Natural killer cell treated with Interleukin-12 subunit alpha and Interleukin-12 subunit beta and Interleukin-15 and Interleukin-18, amount 100 ng/mL, for 72 hours (primary cell): ENCODE data around the gene FAR1. TPM values are rescaled to one million over a fixed set of nuclear protein-coding genes. Genes with fewer than 3 reads are reported as not detected.

Experiments
- ATAC-seq, 2 donors: fragments of 150-1000 bp; cut with Tn5 transposase in 1 of 2; sonication (Bioruptor Pico), chemical (Tn5 transposase) in 1 of 2; 2 replicates each; pipeline ENCODE4 v1.10.0; 2021
- DNase-seq: peaks from one replicate; pipeline ENCODE4 v3.0.0; 2022; ENCODE audit warnings: low spot score
- H3K27ac Mint-ChIP-seq, 2 donors: 1 replicate in 1 of 2; 2 replicates in 1 of 2; pipeline ENCODE4 v1.8.0; 2022; ENCODE audit warnings: mixed read lengths in 2 of 2, mild to moderate bottlenecking in 1 of 2, moderate library complexity in 1 of 2
- H3K27me3 Mint-ChIP-seq, 2 donors: 1 replicate in 1 of 2; 2 replicates in 1 of 2; pipeline ENCODE4 v1.8.0; 2022; ENCODE audit warnings: mixed read lengths in 2 of 2
- H3K36me3 Mint-ChIP-seq: one replicate; pipeline ENCODE4 v1.8.0; 2022; ENCODE audit warnings: mixed read lengths
- H3K4me1 Mint-ChIP-seq, 2 donors: 1 replicate in 1 of 2; 2 replicates in 1 of 2; pipeline ENCODE4 v1.8.0; 2022; ENCODE audit warnings: low read depth in 2 of 2, mixed read lengths in 2 of 2, mild to moderate bottlenecking in 1 of 2
- H3K4me3 Mint-ChIP-seq: one replicate; pipeline ENCODE4 v1.8.0; 2022; ENCODE audit warnings: mixed read lengths
- H3K9me3 Mint-ChIP-seq: 2 replicates; pipeline ENCODE4 v1.8.0; 2022; ENCODE audit warnings: mixed read lengths
- total RNA-seq, 2 donors: library from RNA; stranded (reverse); gene quantifications; one replicate each; pipeline ENCODE4 v1.2.3, GENCODE V29; 2022

FAR1 gene
- total RNA-seq, 2 donors from 2014 or later: 59.1 to 66.5 TPM

- H3K27me3 Mint-ChIP-seq: no peaks in the 10 kb centered on the region
- H3K4me1 Mint-ChIP-seq: peaks cover 38 to 50% of the 10 kb centered on the region in 2 donors
- peak overlapping the region; percentile 24 to 51 for H3K27ac Mint-ChIP-seq
- DNase-seq (no peak), ATAC-seq (peak; percentile 64)
- H3K4me3 Mint-ChIP-seq: peak overlapping the region; percentile 11
- no peaks in the 10 kb centered on the region for H3K36me3 Mint-ChIP-seq
- no peaks in the 10 kb centered on the region for H3K9me3 Mint-ChIP-seq
Observed at GRCh38 chr11:13680501-13681264, 12.2 kb downstream of the FAR1 start.

- no peak overlapping the region for H3K27ac Mint-ChIP-seq
- peaks cover 35 to 45% of the 10 kb centered on the region in 2 donors for H3K4me1 Mint-ChIP-seq
- H3K4me3 Mint-ChIP-seq: no peak overlapping the region
- no peaks in the 10 kb centered on the region for H3K36me3 Mint-ChIP-seq
- no peaks in the 10 kb centered on the region for H3K9me3 Mint-ChIP-seq
- ATAC-seq: no peak
- no peak for DNase-seq
- H3K27me3 Mint-ChIP-seq: no peaks in the 10 kb centered on the region
Observed at GRCh38 chr11:13681446-13681845, 13.0 kb downstream of the FAR1 start.

- H3K27ac Mint-ChIP-seq: no peak overlapping the region
- H3K4me1 Mint-ChIP-seq: peaks cover 33 to 40% of the 10 kb centered on the region in 2 donors
- no peak for DNase-seq
- no peaks in the 10 kb centered on the region for H3K27me3 Mint-ChIP-seq
- H3K4me3 Mint-ChIP-seq: no peak overlapping the region
- no peaks in the 10 kb centered on the region for H3K36me3 Mint-ChIP-seq
- H3K9me3 Mint-ChIP-seq: no peaks in the 10 kb centered on the region
- ATAC-seq: no peak
Observed at GRCh38 chr11:13682212-13682611, 13.7 kb downstream of the FAR1 start.

GRCh38 chr11:13685461-13686108, 17.1 kb downstream of the FAR1 start:
- Mint-ChIP-seq H3K27me3 (no peaks in the 10 kb centered on the region), H3K27ac (no peak overlapping the region), H3K36me3 (no peaks in the 10 kb centered on the region), H3K9me3 (no peaks in the 10 kb centered on the region), H3K4me3 (no peak overlapping the region), H3K4me1 (peaks cover 25 to 28% of the 10 kb centered on the region in 2 donors)
- DNase-seq (no peak), ATAC-seq (no peak)

GRCh38 chr11:13686776-13687175, 18.3 kb downstream of the FAR1 start:
- Mint-ChIP-seq H3K36me3 (no peaks in the 10 kb centered on the region), H3K27me3 (no peaks in the 10 kb centered on the region)

GRCh38 chr11:13687271-13687670, 18.8 kb downstream of the FAR1 start:
- H3K36me3 Mint-ChIP-seq: no peaks in the 10 kb centered on the region
- no peaks in the 10 kb centered on the region for H3K9me3 Mint-ChIP-seq
- no peak overlapping the region for H3K4me3 Mint-ChIP-seq
- no peak for DNase-seq
- peaks cover 25 to 32% of the 10 kb centered on the region in 2 donors for H3K4me1 Mint-ChIP-seq
- ATAC-seq: no peak
- no peak overlapping the region for H3K27ac Mint-ChIP-seq
- H3K27me3 Mint-ChIP-seq: no peaks in the 10 kb centered on the region

More at GRCh38 chr11:13686776-13687175, 18.3 kb downstream of the FAR1 start:
- Mint-ChIP-seq H3K4me1 (peaks cover 27 to 32% of the 10 kb centered on the region in 2 donors), H3K27ac (no peak overlapping the region), H3K9me3 (no peaks in the 10 kb centered on the region), H3K4me3 (no peak overlapping the region)
- ATAC-seq (no peak), DNase-seq (no peak)

GRCh38 chr11:13691286-13691899, 22.9 kb downstream of the FAR1 start:
- H3K27me3 Mint-ChIP-seq: no peaks in the 10 kb centered on the region
- H3K9me3 Mint-ChIP-seq: no peaks in the 10 kb centered on the region
- H3K27ac Mint-ChIP-seq: no peak overlapping the region
- DNase-seq (no peak), ATAC-seq (no peak)
- no peak overlapping the region for H3K4me3 Mint-ChIP-seq
- H3K4me1 Mint-ChIP-seq: peaks cover 30 to 36% of the 10 kb centered on the region in 2 donors
- peaks cover 8% of the 10 kb centered on the region for H3K36me3 Mint-ChIP-seq

GRCh38 chr11:13692172-13692571, 23.7 kb downstream of the FAR1 start:
- peaks cover 8% of the 10 kb centered on the region for H3K36me3 Mint-ChIP-seq
- H3K27ac Mint-ChIP-seq: no peak overlapping the region
- peaks cover 30 to 36% of the 10 kb centered on the region in 2 donors for H3K4me1 Mint-ChIP-seq
- H3K9me3 Mint-ChIP-seq: no peaks in the 10 kb centered on the region
- H3K27me3 Mint-ChIP-seq: no peaks in the 10 kb centered on the region
- DNase-seq (no peak), ATAC-seq (no peak)
- H3K4me3 Mint-ChIP-seq: no peak overlapping the region

- no peak for DNase-seq
- Mint-ChIP-seq H3K27ac (peak overlapping the region in 1 of 2 donors; percentile 4), H3K4me1 (peaks cover 30 to 43% of the 10 kb centered on the region in 2 donors), H3K4me3 (no peak overlapping the region), H3K27me3 (no peaks in the 10 kb centered on the region), H3K9me3 (no peaks in the 10 kb centered on the region), H3K36me3 (peaks cover 8% of the 10 kb centered on the region)
- ATAC-seq: no peak
Observed at GRCh38 chr11:13694115-13694514, 25.6 kb downstream of the FAR1 start.

- Mint-ChIP-seq H3K9me3 (no peaks in the 10 kb centered on the region), H3K36me3 (peaks cover 8% of the 10 kb centered on the region), H3K4me3 (no peak overlapping the region), H3K27ac (no peak overlapping the region), H3K27me3 (no peaks in the 10 kb centered on the region), H3K4me1 (peaks cover 23 to 34% of the 10 kb centered on the region in 2 donors)
- DNase-seq (no peak), ATAC-seq (no peak)
Observed at GRCh38 chr11:13695886-13696285, 27.4 kb downstream of the FAR1 start.

- ATAC-seq (no peak), DNase-seq (no peak)
- H3K36me3 Mint-ChIP-seq: peaks cover 11% of the 10 kb centered on the region
- no peak overlapping the region for H3K27ac Mint-ChIP-seq
- no peaks in the 10 kb centered on the region for H3K27me3 Mint-ChIP-seq
- H3K4me1 Mint-ChIP-seq: peaks cover 15 to 26% of the 10 kb centered on the region in 2 donors
- no peaks in the 10 kb centered on the region for H3K9me3 Mint-ChIP-seq
- H3K4me3 Mint-ChIP-seq: no peak overlapping the region
Observed at GRCh38 chr11:13697710-13698109, 29.2 kb downstream of the FAR1 start.

- ATAC-seq (no peak), DNase-seq (no peak)
- peaks cover 15% of the 10 kb centered on the region for H3K36me3 Mint-ChIP-seq
Observed at GRCh38 chr11:13698132-13698531, 29.7 kb downstream of the FAR1 start.

GRCh38 chr11:13699041-13699440, 30.6 kb downstream of the FAR1 start:
- Mint-ChIP-seq H3K4me3 (no peak overlapping the region), H3K27me3 (no peaks in the 10 kb centered on the region), H3K4me1 (peaks cover 4 to 17% of the 10 kb centered on the region in 2 donors), H3K36me3 (peaks cover 20% of the 10 kb centered on the region), H3K27ac (no peak overlapping the region), H3K9me3 (no peaks in the 10 kb centered on the region)
- ATAC-seq: no peak
- DNase-seq: no peak

More at GRCh38 chr11:13698132-13698531, 29.7 kb downstream of the FAR1 start:
- Mint-ChIP-seq H3K9me3 (no peaks in the 10 kb centered on the region), H3K27ac (no peak overlapping the region), H3K4me1 (peaks cover 11 to 24% of the 10 kb centered on the region in 2 donors), H3K27me3 (no peaks in the 10 kb centered on the region), H3K4me3 (no peak overlapping the region)

- Mint-ChIP-seq H3K36me3 (peaks cover 22% of the 10 kb centered on the region), H3K27ac (no peak overlapping the region), H3K9me3 (no peaks in the 10 kb centered on the region), H3K27me3 (no peaks in the 10 kb centered on the region), H3K4me3 (no peak overlapping the region), H3K4me1 (peaks cover 4 to 12% of the 10 kb centered on the region in 2 donors)
- ATAC-seq: no peak
- no peak for DNase-seq
Observed at GRCh38 chr11:13699870-13700269, 31.4 kb downstream of the FAR1 start.
